ENCODE data around the gene TNFSF10.

GRCh38 chr3:172471903-172472302 is 51.3 kb downstream of the TNFSF10 start:
- no peak for TF ChIP-seq CTCF (IDR thresholded peaks at IDR 0.05)
- TF ChIP-seq POLR2A (IDR thresholded peaks at IDR 0.05) = no peak

All from adrenal gland (tissue), 5 donors.